HepG2 (cell line): ENCODE measurements around the gene MRM2. TPM values are rescaled to one million over a fixed set of nuclear protein-coding genes. Genes with fewer than 3 reads are reported as not detected.

Experiments used
- ATAC-seq: fragments of 200-7000 bp; cut with Tn5 transposase; 3 replicates; pipeline ENCODE4 v1.9.1; 2020; ENCODE audit warnings: mild to moderate bottlenecking, moderate library complexity
- BruUV-seq: library from RNA; stranded (reverse); fragments of 400-500 nt; replicated peaks from 2 replicates; lab custom pipeline; 2021; lab: Mats Ljungman, UMichigan
- CTCF ChIA-PET: fragments of 300-600 bp; formaldehyde crosslinking; extraction: SDS; loops from one replicate; lab custom pipeline; 2021; ENCODE audit warnings: low total read pairs, inconsistent platforms, low intra/inter-chr PET ratio; lab: Yijun Ruan, JAX
- POLR2A ChIA-PET: fragments of 350-600 bp; sonication (Branson Sonifier 250); formaldehyde crosslinking; loops from one replicate; lab custom pipeline; 2020; ENCODE audit warnings: antibody characterized with exemption, inconsistent platforms; lab: Yijun Ruan, JAX
- DNase-seq: peaks from one replicate; pipeline ENCODE4 v3.0.0-alpha.2; 2015; ENCODE audit warnings: low spot score
- FAIRE-seq: peaks from 3 replicates; lab custom pipeline; 2011; peaks lifted over from hg19 to GRCh38; lab: Jason Lieb, UNC
- H2AFZ ChIP-seq: one replicate; pipeline ENCODE4 v1.6.1; 2011; ENCODE audit warnings: low read length, inconsistent platforms
- H3K27ac ChIP-seq: fragments of 300-600 bp; 3 replicates; pipeline ENCODE4 v1.8.0; 2011; ENCODE audit warnings: mixed run types, mild to moderate bottlenecking, mixed read lengths, low read length, inconsistent platforms; ENCODE audit not compliant: insufficient read depth; ENCODE audit errors: extremely low read length
- H3K27me3 ChIP-seq, 2 experiments: fragments of 200-600 bp in 1 of 2; 2 replicates in 1 of 2; 3 replicates in 1 of 2; pipeline versions ENCODE4 v1.6.0 to v1.8.0; 2011; ENCODE audit warnings: low read length in 2 of 2, mild to moderate bottlenecking in 2 of 2, moderate library complexity in 2 of 2, inconsistent platforms in 1 of 2; ENCODE audit not compliant: insufficient read depth in 2 of 2, control insufficient read depth in 1 of 2
- H3K36me3 ChIP-seq, 2 experiments: fragments of 200-600 bp in 1 of 2; replicated peaks in 1 of 2; 2 replicates in 1 of 2; 3 replicates in 1 of 2; pipeline versions ENCODE4 v1.5.1 to v1.8.0; 2011; ENCODE audit warnings: low read length in 2 of 2, inconsistent platforms in 1 of 2; ENCODE audit not compliant: insufficient read depth in 2 of 2, control insufficient read depth in 1 of 2
- H3K4me1 ChIP-seq: 2 replicates; pipeline ENCODE4 v1.5.1; 2012; ENCODE audit warnings: low read length, inconsistent platforms; ENCODE audit not compliant: insufficient read depth
- H3K4me2 ChIP-seq: 2 replicates; pipeline ENCODE4 v1.6.0; 2011; ENCODE audit warnings: low read depth, low read length, inconsistent platforms
- H3K4me3 ChIP-seq, 3 experiments: fragments of 200-600 bp in 1 of 3; sonication (generic), shearing (Covaris generic) in 1 of 3; replicated peaks in 1 of 3; 2 replicates each; pipeline ENCODE4 v1.5.1; 2011 to 2016; ENCODE audit warnings: low read length in 3 of 3, inconsistent platforms in 2 of 3, low read depth in 2 of 3, mild to moderate bottlenecking in 2 of 3, control low read depth in 1 of 3, mixed read lengths in 1 of 3; ENCODE audit not compliant: insufficient read depth in 1 of 3
- H3K79me2 ChIP-seq: one replicate; pipeline ENCODE4 v1.6.1; 2011; ENCODE audit warnings: low read length, inconsistent platforms; ENCODE audit not compliant: insufficient read depth
- H3K9ac ChIP-seq: 2 replicates; pipeline ENCODE4 v1.6.0; 2011; ENCODE audit warnings: mild to moderate bottlenecking, low read depth, low read length, inconsistent platforms; ENCODE audit not compliant: insufficient read depth
- H3K9me3 ChIP-seq: 2 replicates; pipeline ENCODE4 v1.5.1; 2012; ENCODE audit warnings: mild to moderate bottlenecking, low read length
- H4K20me1 ChIP-seq: 2 replicates; pipeline ENCODE4 v1.6.0; 2011; ENCODE audit warnings: inconsistent platforms, mild to moderate bottlenecking, low read length, moderate library complexity; ENCODE audit not compliant: insufficient read depth
- ARNT ChIP-seq: fragments of 450-650 bp; IDR thresholded peaks from 2 replicates; pipeline ENCODE4 v1.6.1; 2017
- FOSL2 ChIP-seq: sonication (generic); formaldehyde crosslinking; IDR thresholded peaks from 2 replicates; pipeline ENCODE4 v1.4.0; 2020; ENCODE audit warnings: missing genetic modification reagents
- FOXP1 ChIP-seq, 2 experiments: fragments of 450-650 bp in 1 of 2; IDR thresholded peaks; 2 replicates each; pipeline ENCODE4 v1.6.1; 2017 to 2018; ENCODE audit warnings: antibody characterized with exemption in 1 of 2
- HCFC1 ChIP-seq: fragments of 150-350 bp; IDR thresholded peaks from 2 replicates; pipeline ENCODE4 v1.6.1; 2014; ENCODE audit warnings: low read depth, low read length
- HDAC6 ChIP-seq: fragments of 200-600 bp; sonication (generic); IDR thresholded peaks from 2 replicates; pipeline ENCODE4 v1.7.0; 2017; ENCODE audit warnings: mild to moderate bottlenecking, antibody characterized with exemption, low read length, low read depth
- RBFOX2 ChIP-seq: fragments of 200-400 bp; formaldehyde crosslinking; IDR thresholded peaks from 2 replicates; pipeline ENCODE4 v1.6.1; 2017; ENCODE audit warnings: low read depth, mild to moderate bottlenecking, low read length
- ZNF350 ChIP-seq: sonication (generic); formaldehyde crosslinking; IDR thresholded peaks from 2 replicates; pipeline ENCODE4 v1.4.0; 2020; ENCODE audit warnings: mild to moderate bottlenecking, low read depth, missing genetic modification reagents, borderline replicate concordance
- WGBS: methylation state at CpG from one replicate; pipeline ENCODE4 v1.1.6; 2017; ENCODE audit warnings: low lambda C conversion rate; 5-methylcytosine and 5-hydroxymethylcytosine counted together
- in situ Hi-C: cut with HindIII; loops from 2 replicates; pipeline ENCODE4 v1.10.0; 2017; ENCODE audit warnings: low pct_unique_long_range_greater_than_20kb; ENCODE audit not compliant: extremely low pct_ligation_motif_present
- intact Hi-C: fragments of 100-400 bp; cut with micrococcal nuclease; formaldehyde crosslinking; loops from one replicate; pipeline ENCODE4 v1.10.0; 2022; ENCODE audit not compliant: unreplicated experiment
- polyA plus RNA-seq, 8 experiments: library from polyadenylated mRNA; depleted of rRNA in 3 of 8; stranded (reverse) in 7 of 8; unstranded in 1 of 8; fragments of >200 nt; fragmentation: Illumina TruSeq in 4 of 8; extraction: Trizol in 4 of 8; gene quantifications; 2 replicates each; pipeline versions ENCODE4 v1.2.1 to v1.2.3, GENCODE V29; 2011 to 2016; ENCODE audit warnings: low read depth in 4 of 8, missing spikeins in 1 of 8, mixed read lengths in 1 of 8; ENCODE audit not compliant: insufficient read depth in 1 of 8
- total RNA-seq, 5 experiments: library from RNA; depleted of rRNA; stranded (reverse); fragments of >200 nt; fragmentation: Illumina TruSeq; extraction: Trizol; gene quantifications; 2 replicates each; pipeline ENCODE4 v1.2.3, GENCODE V29; 2016; ENCODE audit warnings: low read depth in 1 of 5
- TF ChIP-seq, protein P1 (sequence below): sonication (generic); formaldehyde crosslinking; IDR thresholded peaks from 2 replicates; pipeline ENCODE4 v1.5.1; 2020; ENCODE audit warnings: missing genetic modification reagents, mild to moderate bottlenecking, borderline replicate concordance
- TF ChIP-seq, protein P2 (sequence below): sonication (generic); formaldehyde crosslinking; IDR thresholded peaks from 2 replicates; pipeline ENCODE4 v1.4.0; 2020; ENCODE audit warnings: mild to moderate bottlenecking, missing genetic modification reagents
- TF ChIP-seq, protein P3 (sequence below): sonication (generic); formaldehyde crosslinking; IDR thresholded peaks from 2 replicates; pipeline ENCODE4 v1.9.0; 2022; ENCODE audit warnings: missing genetic modification reagents, mild to moderate bottlenecking, borderline replicate concordance
- TF ChIP-seq, protein P4 (sequence below): sonication (generic); formaldehyde crosslinking; IDR thresholded peaks from 2 replicates; pipeline ENCODE4; 2020; ENCODE audit warnings: missing genetic modification reagents, mild to moderate bottlenecking, borderline replicate concordance
- TF ChIP-seq, protein P5 (sequence below): IDR thresholded peaks from 2 replicates; pipeline ENCODE4 v1.6.1; 2016; ENCODE audit warnings: low read depth, missing genetic modification reagents, missing compliant biosample characterization

MRM2 gene
- total and polyA plus RNA-seq, 2 of the 13 experiments (the other 11 are each of a cell fraction or from before 2014, with no cell fraction given): 13.2 to 34.2 TPM

DNA sequence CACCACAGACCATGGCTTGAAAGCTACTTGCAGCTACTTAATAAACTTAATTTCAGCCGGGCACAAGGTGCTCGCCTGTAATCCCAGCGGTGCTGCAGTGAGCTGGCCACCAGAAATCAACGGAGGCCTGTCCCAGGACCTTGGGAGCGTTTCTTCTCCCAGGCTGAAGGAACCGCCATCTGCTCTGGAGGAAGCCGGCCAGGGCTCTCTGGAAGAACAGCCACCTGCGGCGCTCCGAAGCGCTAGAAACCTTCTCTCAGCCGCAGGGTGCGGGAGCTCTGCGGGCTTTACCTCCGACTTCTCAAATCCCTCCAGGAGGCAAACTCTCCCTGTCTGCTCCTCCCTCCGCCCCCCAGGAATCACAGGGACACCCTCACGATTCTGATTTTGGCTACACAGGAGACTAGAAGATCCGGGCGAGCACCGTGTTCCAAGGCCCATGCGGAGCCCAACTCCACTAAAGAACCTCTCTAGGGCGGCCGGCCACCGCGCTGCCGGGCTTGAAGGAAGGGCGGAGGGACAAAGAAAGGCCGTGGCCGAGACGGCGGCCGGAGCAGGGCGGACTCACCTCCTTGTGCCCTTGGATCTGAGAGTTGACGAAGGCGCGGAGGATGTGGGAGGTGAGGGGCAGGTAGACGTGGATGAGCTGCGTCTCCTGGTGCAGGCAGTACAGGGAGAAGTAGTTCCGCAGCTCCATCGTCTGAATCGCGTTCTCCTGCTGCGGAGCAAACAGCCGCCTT is 14.5 kb upstream of the MRM2 start:
- DNase-seq: no peak
- intact Hi-C loops: no loop called here
- 97% methylated on average over 32 of the region's 44 CpGs for WGBS
- Histone ChIP-seq H3K4me2 (no peak overlapping the region), H3K27ac (no peak overlapping the region), H3K79me2 (no peaks in the 10 kb centered on the region), H3K36me3 (peaks cover 6 to 32% of the 10 kb centered on the region in 2 experiments; a peak in 3 of 5 replicates), H4K20me1 (no peaks in the 10 kb centered on the region), H3K27me3 (no peaks in the 10 kb centered on the region), H2AFZ (no peak overlapping the region), H3K9me3 (no peaks in the 10 kb centered on the region), H3K4me1 (no peaks in the 10 kb centered on the region), H3K9ac (no peak overlapping the region), H3K4me3 (no peak overlapping the region)
- ChIA-PET POLR2A (no interaction called here), CTCF (no interaction called here)
- BruUV-seq: no TSS peak
- no peak for ATAC-seq
- no peak for FAIRE-seq
- in situ Hi-C loops: loop anchor here (10.0 kb wide), 1 partner anchor 48 kb away; no protein-coding TSS in a partner anchor
- TF ChIP-seq, protein P1, sequence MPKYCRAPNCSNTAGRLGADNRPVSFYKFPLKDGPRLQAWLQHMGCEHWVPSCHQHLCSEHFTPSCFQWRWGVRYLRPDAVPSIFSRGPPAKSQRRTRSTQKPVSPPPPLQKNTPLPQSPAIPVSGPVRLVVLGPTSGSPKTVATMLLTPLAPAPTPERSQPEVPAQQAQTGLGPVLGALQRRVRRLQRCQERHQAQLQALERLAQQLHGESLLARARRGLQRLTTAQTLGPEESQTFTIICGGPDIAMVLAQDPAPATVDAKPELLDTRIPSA: no peak
- TF ChIP-seq, protein P2, sequence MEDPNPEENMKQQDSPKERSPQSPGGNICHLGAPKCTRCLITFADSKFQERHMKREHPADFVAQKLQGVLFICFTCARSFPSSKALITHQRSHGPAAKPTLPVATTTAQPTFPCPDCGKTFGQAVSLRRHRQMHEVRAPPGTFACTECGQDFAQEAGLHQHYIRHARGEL (CRISPR knock-in tag): no peak
- TF ChIP-seq, protein P3, sequence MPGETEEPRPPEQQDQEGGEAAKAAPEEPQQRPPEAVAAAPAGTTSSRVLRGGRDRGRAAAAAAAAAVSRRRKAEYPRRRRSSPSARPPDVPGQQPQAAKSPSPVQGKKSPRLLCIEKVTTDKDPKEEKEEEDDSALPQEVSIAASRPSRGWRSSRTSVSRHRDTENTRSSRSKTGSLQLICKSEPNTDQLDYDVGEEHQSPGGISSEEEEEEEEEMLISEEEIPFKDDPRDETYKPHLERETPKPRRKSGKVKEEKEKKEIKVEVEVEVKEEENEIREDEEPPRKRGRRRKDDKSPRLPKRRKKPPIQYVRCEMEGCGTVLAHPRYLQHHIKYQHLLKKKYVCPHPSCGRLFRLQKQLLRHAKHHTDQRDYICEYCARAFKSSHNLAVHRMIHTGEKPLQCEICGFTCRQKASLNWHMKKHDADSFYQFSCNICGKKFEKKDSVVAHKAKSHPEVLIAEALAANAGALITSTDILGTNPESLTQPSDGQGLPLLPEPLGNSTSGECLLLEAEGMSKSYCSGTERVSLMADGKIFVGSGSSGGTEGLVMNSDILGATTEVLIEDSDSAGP: no peak
- TF ChIP-seq HDAC6 (no peak), RBFOX2 (no peak), ZNF350 (no peak), FOSL2 (CRISPR knock-in tag) (no peak), ARNT (no peak), HCFC1 (no peak), FOXP1 (IDR thresholded peaks at IDR 0.05) (no peak), FOXP1 (CRISPR knock-in tag; IDR thresholded peaks at IDR 0.05) (no peak)
- TF ChIP-seq, protein P4, sequence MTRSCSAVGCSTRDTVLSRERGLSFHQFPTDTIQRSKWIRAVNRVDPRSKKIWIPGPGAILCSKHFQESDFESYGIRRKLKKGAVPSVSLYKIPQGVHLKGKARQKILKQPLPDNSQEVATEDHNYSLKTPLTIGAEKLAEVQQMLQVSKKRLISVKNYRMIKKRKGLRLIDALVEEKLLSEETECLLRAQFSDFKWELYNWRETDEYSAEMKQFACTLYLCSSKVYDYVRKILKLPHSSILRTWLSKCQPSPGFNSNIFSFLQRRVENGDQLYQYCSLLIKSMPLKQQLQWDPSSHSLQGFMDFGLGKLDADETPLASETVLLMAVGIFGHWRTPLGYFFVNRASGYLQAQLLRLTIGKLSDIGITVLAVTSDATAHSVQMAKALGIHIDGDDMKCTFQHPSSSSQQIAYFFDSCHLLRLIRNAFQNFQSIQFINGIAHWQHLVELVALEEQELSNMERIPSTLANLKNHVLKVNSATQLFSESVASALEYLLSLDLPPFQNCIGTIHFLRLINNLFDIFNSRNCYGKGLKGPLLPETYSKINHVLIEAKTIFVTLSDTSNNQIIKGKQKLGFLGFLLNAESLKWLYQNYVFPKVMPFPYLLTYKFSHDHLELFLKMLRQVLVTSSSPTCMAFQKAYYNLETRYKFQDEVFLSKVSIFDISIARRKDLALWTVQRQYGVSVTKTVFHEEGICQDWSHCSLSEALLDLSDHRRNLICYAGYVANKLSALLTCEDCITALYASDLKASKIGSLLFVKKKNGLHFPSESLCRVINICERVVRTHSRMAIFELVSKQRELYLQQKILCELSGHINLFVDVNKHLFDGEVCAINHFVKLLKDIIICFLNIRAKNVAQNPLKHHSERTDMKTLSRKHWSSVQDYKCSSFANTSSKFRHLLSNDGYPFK (CRISPR knock-in tag): no peak
- TF ChIP-seq, protein P5, sequence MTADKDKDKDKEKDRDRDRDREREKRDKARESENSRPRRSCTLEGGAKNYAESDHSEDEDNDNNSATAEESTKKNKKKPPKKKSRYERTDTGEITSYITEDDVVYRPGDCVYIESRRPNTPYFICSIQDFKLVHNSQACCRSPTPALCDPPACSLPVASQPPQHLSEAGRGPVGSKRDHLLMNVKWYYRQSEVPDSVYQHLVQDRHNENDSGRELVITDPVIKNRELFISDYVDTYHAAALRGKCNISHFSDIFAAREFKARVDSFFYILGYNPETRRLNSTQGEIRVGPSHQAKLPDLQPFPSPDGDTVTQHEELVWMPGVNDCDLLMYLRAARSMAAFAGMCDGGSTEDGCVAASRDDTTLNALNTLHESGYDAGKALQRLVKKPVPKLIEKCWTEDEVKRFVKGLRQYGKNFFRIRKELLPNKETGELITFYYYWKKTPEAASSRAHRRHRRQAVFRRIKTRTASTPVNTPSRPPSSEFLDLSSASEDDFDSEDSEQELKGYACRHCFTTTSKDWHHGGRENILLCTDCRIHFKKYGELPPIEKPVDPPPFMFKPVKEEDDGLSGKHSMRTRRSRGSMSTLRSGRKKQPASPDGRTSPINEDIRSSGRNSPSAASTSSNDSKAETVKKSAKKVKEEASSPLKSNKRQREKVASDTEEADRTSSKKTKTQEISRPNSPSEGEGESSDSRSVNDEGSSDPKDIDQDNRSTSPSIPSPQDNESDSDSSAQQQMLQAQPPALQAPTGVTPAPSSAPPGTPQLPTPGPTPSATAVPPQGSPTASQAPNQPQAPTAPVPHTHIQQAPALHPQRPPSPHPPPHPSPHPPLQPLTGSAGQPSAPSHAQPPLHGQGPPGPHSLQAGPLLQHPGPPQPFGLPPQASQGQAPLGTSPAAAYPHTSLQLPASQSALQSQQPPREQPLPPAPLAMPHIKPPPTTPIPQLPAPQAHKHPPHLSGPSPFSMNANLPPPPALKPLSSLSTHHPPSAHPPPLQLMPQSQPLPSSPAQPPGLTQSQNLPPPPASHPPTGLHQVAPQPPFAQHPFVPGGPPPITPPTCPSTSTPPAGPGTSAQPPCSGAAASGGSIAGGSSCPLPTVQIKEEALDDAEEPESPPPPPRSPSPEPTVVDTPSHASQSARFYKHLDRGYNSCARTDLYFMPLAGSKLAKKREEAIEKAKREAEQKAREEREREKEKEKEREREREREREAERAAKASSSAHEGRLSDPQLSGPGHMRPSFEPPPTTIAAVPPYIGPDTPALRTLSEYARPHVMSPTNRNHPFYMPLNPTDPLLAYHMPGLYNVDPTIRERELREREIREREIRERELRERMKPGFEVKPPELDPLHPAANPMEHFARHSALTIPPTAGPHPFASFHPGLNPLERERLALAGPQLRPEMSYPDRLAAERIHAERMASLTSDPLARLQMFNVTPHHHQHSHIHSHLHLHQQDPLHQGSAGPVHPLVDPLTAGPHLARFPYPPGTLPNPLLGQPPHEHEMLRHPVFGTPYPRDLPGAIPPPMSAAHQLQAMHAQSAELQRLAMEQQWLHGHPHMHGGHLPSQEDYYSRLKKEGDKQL (CRISPR knock-in tag): no peak
